OCI-LY7 (cell line): ENCODE results near the gene BZW2. TPM values are rescaled to one million over a fixed set of nuclear protein-coding genes. Genes with fewer than 3 reads are reported as not detected.

Experiments used
- BruUV-seq: library from RNA; stranded (reverse); fragments of 400-500 nt; replicated peaks from 2 replicates; lab custom pipeline; 2021; lab: Mats Ljungman, UMichigan
- CTCF ChIA-PET: fragments of 300-600 bp; sonication (Branson Sonifier 250); formaldehyde crosslinking; loops from one replicate; lab custom pipeline; 2022; ENCODE audit warnings: antibody characterized with exemption; ENCODE audit not compliant: unreplicated experiment; lab: Charles Lee
- POLR2A ChIA-PET: fragments of 300-600 bp; sonication (Branson Sonifier 250); formaldehyde crosslinking; loops from one replicate; lab custom pipeline; 2022; ENCODE audit warnings: antibody characterized with exemption; lab: Charles Lee
- DNase-seq: peaks from one replicate; pipeline ENCODE4 v3.0.0-alpha.2; 2015; ENCODE audit warnings: low spot score
- H2AFZ ChIP-seq: fragments of 200-600 bp; sonication (generic), shearing (Covaris generic); 2 replicates; pipeline ENCODE4 v1.6.1; 2014; ENCODE audit warnings: mild to moderate bottlenecking, antibody characterized with exemption, low read length, moderate library complexity
- H3K27ac ChIP-seq: fragments of 200-600 bp; sonication (generic); 2 replicates; pipeline ENCODE4 v1.5.1; 2014; ENCODE audit warnings: mixed run types, low read depth, mild to moderate bottlenecking, moderate library complexity, low read length, inconsistent platforms; ENCODE audit not compliant: poor library complexity, severe bottlenecking
- H3K36me3 ChIP-seq: fragments of 200-600 bp; sonication (generic); 2 replicates; pipeline ENCODE4 v1.6.1; 2014; ENCODE audit warnings: mild to moderate bottlenecking, antibody characterized with exemption, low read length, moderate library complexity, mixed read lengths; ENCODE audit not compliant: insufficient read depth
- H3K4me1 ChIP-seq: fragments of 200-600 bp; sonication (generic); 2 replicates; pipeline ENCODE4 v1.5.1; 2014; ENCODE audit warnings: mild to moderate bottlenecking, low read length; ENCODE audit not compliant: insufficient read depth, poor library complexity, severe bottlenecking
- H3K4me2 ChIP-seq: fragments of 200-600 bp; sonication (generic); 2 replicates; pipeline ENCODE4 v1.6.1; 2014; ENCODE audit warnings: mild to moderate bottlenecking, low read length
- H3K4me3 ChIP-seq: fragments of 200-600 bp; sonication (generic); 2 replicates; pipeline ENCODE4 v1.5.1; 2014; ENCODE audit warnings: mild to moderate bottlenecking, low read depth, low read length; ENCODE audit not compliant: poor library complexity, severe bottlenecking
- H3K79me2 ChIP-seq: fragments of 200-600 bp; sonication (generic); 2 replicates; pipeline ENCODE4 v1.6.1; 2016; ENCODE audit warnings: low read depth, mild to moderate bottlenecking, low read length, moderate library complexity, mixed read lengths; ENCODE audit not compliant: insufficient read depth
- H3K9me2 ChIP-seq: fragments of 200-600 bp; sonication (generic); 2 replicates; pipeline ENCODE4 v1.6.1; 2016; ENCODE audit warnings: mild to moderate bottlenecking, low read length, mixed read lengths; ENCODE audit not compliant: insufficient read depth
- H3K9me3 ChIP-seq: fragments of 200-600 bp; sonication (generic); 2 replicates; pipeline ENCODE4 v1.6.1; 2014; ENCODE audit warnings: mild to moderate bottlenecking, mixed run types, low read length, mixed read lengths
- H4K20me1 ChIP-seq: fragments of 200-600 bp; sonication (generic); 2 replicates; pipeline ENCODE4 v1.6.1; 2014; ENCODE audit warnings: mild to moderate bottlenecking, antibody characterized with exemption, low read length, moderate library complexity, mixed read lengths; ENCODE audit not compliant: insufficient read depth
- CTCF ChIP-seq: fragments of 200-600 bp; sonication (generic); conservative IDR thresholded peaks from 2 replicates; pipeline ENCODE4 v1.5.1; 2014; ENCODE audit warnings: mild to moderate bottlenecking, antibody characterized with exemption, low read length, moderate library complexity, mixed read lengths
- EZH2phosphoT487 ChIP-seq: fragments of 200-600 bp; sonication (generic); IDR thresholded peaks from 2 replicates; pipeline ENCODE4 v1.6.1; 2018; ENCODE audit warnings: low read depth, borderline replicate concordance, mild to moderate bottlenecking, mixed run types, antibody characterized with exemption, low read length, moderate library complexity, mixed read lengths
- intact Hi-C: fragments of 100-400 bp; cut with micrococcal nuclease; formaldehyde crosslinking; loops from one replicate; pipeline ENCODE4 v1.10.0; 2022; ENCODE audit not compliant: unreplicated experiment
- total RNA-seq, 2 experiments: library from RNA; depleted of rRNA in 1 of 2; stranded (reverse); fragments of >200 nt in 1 of 2; shearing (Covaris generic) in 1 of 2; gene quantifications; 2 replicates each; pipeline ENCODE4 v1.2.3, GENCODE V29; 2014 to 2022

The BZW2 gene
- total RNA-seq, 2 experiments from 2014 or later = 66.8 to 75.2 TPM

GRCh38 chr7:16661924-16662323 is 15.9 kb downstream of the BZW2 start:
- Histone ChIP-seq H3K9me2 (0 out of 2 replicates have a peak, but pooled peaks cover 9% of the 10 kb centered on the region), H3K36me3 (peaks cover 47% of the 10 kb centered on the region), H3K4me2 (no peak overlapping the region), H3K4me1 (peaks cover 3% of the 10 kb centered on the region), H3K9me3 (no peaks in the 10 kb centered on the region), H2AFZ (no peak overlapping the region), H3K79me2 (peaks cover 76% of the 10 kb centered on the region), H4K20me1 (peaks cover 44% of the 10 kb centered on the region), H3K27ac (no peak overlapping the region), H3K4me3 (no peak overlapping the region)
- DNase-seq = no peak
- ChIA-PET CTCF (no interaction called here), POLR2A (no interaction called here)
- intact Hi-C loops = no loop called here
- BruUV-seq = no TSS peak
- TF ChIP-seq EZH2phosphoT487 (no peak), CTCF (no peak)

- POLR2A ChIA-PET = interaction anchor here (0.6 to 1.1 kb wide), 5 partner anchors 11 to 174 kb away, joined by 3 to 4 read pairs (median 3); no protein-coding TSS in a partner anchor
- Histone ChIP-seq H3K9me3 (no peaks in the 10 kb centered on the region), H3K79me2 (peaks cover 50% of the 10 kb centered on the region)
Observed at GRCh38 chr7:16667355-16667754, 21.4 kb downstream of the BZW2 start.

More at GRCh38 chr7:16667355-16667754, 21.4 kb downstream of the BZW2 start:
- TF ChIP-seq EZH2phosphoT487 = no peak
- TF ChIP-seq CTCF = no peak
- DNase-seq = no peak
- peaks cover 81% of the 10 kb centered on the region for H3K36me3 ChIP-seq
- intact Hi-C loops = no loop called here
- H3K9me2 ChIP-seq = 0 out of 2 replicates have a peak, but pooled peaks cover 9% of the 10 kb centered on the region
- H3K4me1 ChIP-seq = no peaks in the 10 kb centered on the region
- no peak overlapping the region for H3K27ac ChIP-seq
- BruUV-seq = no TSS peak
- no peak overlapping the region for H3K4me2 ChIP-seq
- CTCF ChIA-PET = no interaction called here
- peaks cover 21% of the 10 kb centered on the region for H4K20me1 ChIP-seq
- no peak overlapping the region for H3K4me3 ChIP-seq
- H2AFZ ChIP-seq = no peak overlapping the region
